Kidney (tissue), 14 donors: ENCODE measurements around the gene LBX2. TPM values are rescaled to one million over a fixed set of nuclear protein-coding genes. Genes with fewer than 3 reads are reported as not detected.

Source experiments
- DNase-seq, 5 donors: peaks; one replicate each; pipeline ENCODE4 v3.0.0-alpha.2; 2013 to 2020
- FAIRE-seq: peaks from 2 replicates; lab custom pipeline; 2012; peaks lifted over from hg19 to GRCh38; lab: Jason Lieb, UNC
- H3K27ac ChIP-seq, 2 donors: one replicate each; pipeline ENCODE4 v1.7.0; 2013; ENCODE audit warnings: low read depth in 2 of 2, low read length in 2 of 2, inconsistent platforms in 1 of 2
- H3K27me3 ChIP-seq: one replicate; pipeline ENCODE4 v1.7.1; 2013; ENCODE audit warnings: low read length, inconsistent platforms; ENCODE audit not compliant: control insufficient read depth, insufficient read depth
- H3K36me3 ChIP-seq, 3 donors: one replicate each; pipeline versions ENCODE4 v1.7.0 to v1.7.1; 2013; ENCODE audit warnings: low read length in 3 of 3, control low read depth in 1 of 3, inconsistent platforms in 1 of 3; ENCODE audit not compliant: insufficient read depth in 3 of 3, control insufficient read depth in 2 of 3
- H3K4me1 ChIP-seq, 3 donors: one replicate each; pipeline versions ENCODE4 v1.7.0 to v1.7.1; 2013; ENCODE audit warnings: low read length in 3 of 3, inconsistent platforms in 1 of 3, low read depth in 1 of 3; ENCODE audit not compliant: control insufficient read depth in 2 of 3, insufficient read depth in 2 of 3
- H3K4me3 ChIP-seq, 3 donors: one replicate each; pipeline versions ENCODE4 v1.7.0 to v1.8.1; 2013; ENCODE audit warnings: low read length in 3 of 3, control low read depth in 1 of 3, inconsistent platforms in 1 of 3
- H3K9ac ChIP-seq, 3 donors: one replicate each; pipeline versions ENCODE4 v1.7.0 to v1.7.1; 2013; ENCODE audit warnings: low read length in 3 of 3, control low read depth in 1 of 3, inconsistent platforms in 1 of 3
- H3K9me3 ChIP-seq, 3 donors: one replicate each; pipeline versions ENCODE4 v1.7.0 to v1.7.1; 2013; ENCODE audit warnings: low read length in 3 of 3, control low read depth in 1 of 3, inconsistent platforms in 1 of 3; ENCODE audit not compliant: control insufficient read depth in 2 of 3, insufficient read depth in 1 of 3
- intact Hi-C: fragments of 100-400 bp; cut with DNase I; formaldehyde crosslinking; loops from one replicate; pipeline ENCODE4 v1.11.1; 2022
- polyA plus RNA-seq: library from polyadenylated mRNA; stranded (reverse); fragments of 350-450 nt; fragmentation: Illumina TruSeq; extraction: RNeasy Lipid Tissue Mini Kit (QIAGEN cat#74804); gene quantifications from one replicate; pipeline ENCODE4 v1.2.3, GENCODE V29; 2014; ENCODE audit warnings: low read depth, low replicate concordance; ENCODE audit not compliant: insufficient read depth
- total RNA-seq: library from RNA; stranded (reverse); fragmentation: NEBNext Ultra II Directional; extraction: Animal tissue kit (Norgen Biotek cat#: 25700); gene quantifications from one replicate; pipeline ENCODE4 v1.2.1, GENCODE V29; 2021
- TF ChIP-seq, protein P1 (sequence below): IDR thresholded peaks from 3 replicates; pipeline ENCODE4 v1.5.1; 2012; ENCODE audit warnings: mild to moderate bottlenecking, moderate library complexity, borderline replicate concordance; ENCODE audit not compliant: insufficient read depth; ENCODE audit errors: extremely low read depth
- donor health status: control.
- donor health status: control.
- donor health status: control.
- donor health status: control.
- donor health status: control.
- donor health status: DM: yes; HTN: yes; CAD: no.
- donor health status: Normal renal cell carcinoma (clear cell type).

Gene LBX2
- total and polyA plus RNA-seq, 2 donors from 2014 or later: 1.5 to 2.5 TPM

DNA sequence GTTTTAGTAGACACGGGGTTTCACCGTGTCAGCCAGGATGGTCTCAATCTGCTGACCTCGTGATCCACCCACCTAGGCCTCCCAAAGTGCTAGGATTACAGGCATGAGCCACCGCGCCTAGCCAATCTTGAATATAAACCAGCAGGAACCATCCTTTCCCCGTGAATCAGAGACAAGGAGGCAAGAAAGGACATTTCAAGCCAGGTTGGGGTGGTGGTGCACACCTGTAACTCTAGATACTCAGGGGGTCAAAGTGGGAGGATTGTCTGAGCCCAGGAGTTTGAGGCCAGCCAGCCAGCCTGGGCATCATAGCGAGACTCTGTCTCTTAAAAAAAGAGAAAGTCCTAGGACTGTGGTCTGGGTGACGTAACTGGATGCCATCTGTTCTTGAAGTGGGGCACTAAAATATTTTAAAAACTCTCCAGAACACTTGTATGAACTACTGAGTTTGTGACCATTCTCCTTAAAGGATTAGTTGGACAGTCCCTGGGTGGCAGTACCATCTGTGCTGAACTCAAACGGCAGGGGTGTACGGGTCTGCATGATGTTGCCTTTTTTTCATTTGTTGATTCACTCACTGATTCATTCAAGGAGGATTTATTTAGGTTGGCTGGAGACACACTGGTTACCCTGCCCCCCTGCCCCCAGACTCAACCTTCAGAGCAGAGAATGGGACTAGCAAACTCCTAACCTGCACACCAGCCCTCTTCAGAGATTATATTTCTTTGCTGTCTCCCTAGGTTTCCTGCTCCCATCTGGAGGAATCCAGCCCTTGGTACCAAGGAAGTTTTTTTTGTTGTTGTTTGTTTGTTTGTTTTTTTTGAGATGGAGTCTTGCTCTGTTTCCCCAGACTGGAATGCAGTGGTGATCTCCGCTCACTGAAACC is 11.9 kb upstream of the LBX2 start:
- no peak overlapping the region for H3K27ac ChIP-seq
- peaks cover 0 to 11% (median 6%) of the 10 kb centered on the region in 3 donors for H3K4me1 ChIP-seq
- intact Hi-C loops: no loop called here
- no peaks in the 10 kb centered on the region for H3K36me3 ChIP-seq
- no peaks in the 10 kb centered on the region for H3K9me3 ChIP-seq
- H3K27me3 ChIP-seq: peaks cover 48% of the 10 kb centered on the region
- DNase-seq (no peak), FAIRE-seq (no peak)
- H3K9ac ChIP-seq: no peak overlapping the region
- no peak overlapping the region for H3K4me3 ChIP-seq
- TF ChIP-seq, protein P1, sequence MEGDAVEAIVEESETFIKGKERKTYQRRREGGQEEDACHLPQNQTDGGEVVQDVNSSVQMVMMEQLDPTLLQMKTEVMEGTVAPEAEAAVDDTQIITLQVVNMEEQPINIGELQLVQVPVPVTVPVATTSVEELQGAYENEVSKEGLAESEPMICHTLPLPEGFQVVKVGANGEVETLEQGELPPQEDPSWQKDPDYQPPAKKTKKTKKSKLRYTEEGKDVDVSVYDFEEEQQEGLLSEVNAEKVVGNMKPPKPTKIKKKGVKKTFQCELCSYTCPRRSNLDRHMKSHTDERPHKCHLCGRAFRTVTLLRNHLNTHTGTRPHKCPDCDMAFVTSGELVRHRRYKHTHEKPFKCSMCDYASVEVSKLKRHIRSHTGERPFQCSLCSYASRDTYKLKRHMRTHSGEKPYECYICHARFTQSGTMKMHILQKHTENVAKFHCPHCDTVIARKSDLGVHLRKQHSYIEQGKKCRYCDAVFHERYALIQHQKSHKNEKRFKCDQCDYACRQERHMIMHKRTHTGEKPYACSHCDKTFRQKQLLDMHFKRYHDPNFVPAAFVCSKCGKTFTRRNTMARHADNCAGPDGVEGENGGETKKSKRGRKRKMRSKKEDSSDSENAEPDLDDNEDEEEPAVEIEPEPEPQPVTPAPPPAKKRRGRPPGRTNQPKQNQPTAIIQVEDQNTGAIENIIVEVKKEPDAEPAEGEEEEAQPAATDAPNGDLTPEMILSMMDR: no peak

DNA sequence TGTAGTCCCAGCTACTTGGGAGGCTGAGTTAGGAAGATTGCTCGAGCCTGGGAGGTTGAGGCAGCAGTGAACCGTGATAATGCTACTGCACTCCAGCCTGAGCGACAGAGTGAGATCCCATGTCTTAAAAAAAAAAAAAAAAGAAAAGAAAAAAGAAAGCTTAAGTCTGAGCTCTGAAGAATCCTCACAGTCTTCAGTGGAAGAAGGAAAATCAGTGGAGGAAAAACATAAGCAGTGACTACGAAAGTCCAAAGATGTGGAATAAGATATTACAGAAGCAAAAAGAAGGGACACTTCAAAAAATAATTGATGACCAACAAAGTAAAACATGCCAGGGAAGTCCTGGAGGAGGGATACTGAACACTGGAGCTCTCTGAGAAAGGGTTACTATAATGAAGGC is 10.9 kb upstream of the LBX2 start:
- H3K36me3 ChIP-seq: peaks cover 2 to 8% (median 6%) of the 10 kb centered on the region in 3 donors
- H3K4me3 ChIP-seq: no peak overlapping the region
- FAIRE-seq (no peak), DNase-seq (no peak)
- TF ChIP-seq, protein P1: no peak
- H3K9ac ChIP-seq: no peak overlapping the region
- intact Hi-C loops: no loop called here
- no peak overlapping the region for H3K27ac ChIP-seq
- H3K9me3 ChIP-seq: no peaks in the 10 kb centered on the region
- H3K27me3 ChIP-seq: peaks cover 47% of the 10 kb centered on the region
- H3K4me1 ChIP-seq: peaks cover 0 to 14% (median 12%) of the 10 kb centered on the region in 3 donors

DNA sequence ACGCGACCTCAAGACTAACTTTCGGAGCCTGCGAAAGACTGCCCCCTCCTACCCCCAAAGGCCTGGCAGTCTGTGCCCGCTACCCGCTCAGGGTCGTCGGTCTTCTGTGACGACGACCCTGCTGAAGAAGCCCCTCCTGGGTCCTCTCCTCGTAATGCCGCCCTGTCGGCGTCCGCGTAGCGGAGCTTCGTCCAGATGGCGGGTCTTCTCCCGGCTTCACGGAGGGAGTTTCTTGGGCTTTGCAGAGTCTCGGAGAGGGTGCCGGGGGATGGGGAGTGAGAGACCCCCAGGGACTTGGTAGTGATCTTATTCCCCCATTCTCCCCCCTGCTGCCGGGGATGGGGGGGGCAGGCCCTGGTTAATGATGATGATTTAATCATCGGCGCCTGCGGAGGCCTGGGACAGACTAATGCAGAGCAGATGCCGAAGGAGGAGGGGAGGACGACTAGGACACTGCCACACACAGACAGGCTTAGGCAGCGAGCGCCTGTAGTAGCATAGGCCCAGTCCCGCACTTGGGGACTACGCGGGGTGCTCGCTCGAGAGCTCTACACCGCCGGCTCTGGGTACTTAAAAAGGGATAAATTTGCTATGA is 8.6 kb upstream of the LBX2 start:
- DNase-seq: peak in 2 of 5 donors; percentile 66 to 90
- TF ChIP-seq, protein P1: no peak
- Histone ChIP-seq H3K4me3 (peak overlapping the region; percentile 77 to 98 (median 96)), H3K27me3 (peaks cover 37% of the 10 kb centered on the region), H3K9ac (peak overlapping the region; percentile 38 to 97 (median 55)), H3K9me3 (no peaks in the 10 kb centered on the region), H3K4me1 (peaks cover 0 to 15% (median 12%) of the 10 kb centered on the region in 3 donors), H3K27ac (peak overlapping the region; percentile 100), H3K36me3 (peaks cover 3 to 17% (median 8%) of the 10 kb centered on the region in 3 donors)
- intact Hi-C loops: no loop called here
- FAIRE-seq: no peak
